ENCODE results near the gene ANKRD44.

Gene ANKRD44

DNA sequence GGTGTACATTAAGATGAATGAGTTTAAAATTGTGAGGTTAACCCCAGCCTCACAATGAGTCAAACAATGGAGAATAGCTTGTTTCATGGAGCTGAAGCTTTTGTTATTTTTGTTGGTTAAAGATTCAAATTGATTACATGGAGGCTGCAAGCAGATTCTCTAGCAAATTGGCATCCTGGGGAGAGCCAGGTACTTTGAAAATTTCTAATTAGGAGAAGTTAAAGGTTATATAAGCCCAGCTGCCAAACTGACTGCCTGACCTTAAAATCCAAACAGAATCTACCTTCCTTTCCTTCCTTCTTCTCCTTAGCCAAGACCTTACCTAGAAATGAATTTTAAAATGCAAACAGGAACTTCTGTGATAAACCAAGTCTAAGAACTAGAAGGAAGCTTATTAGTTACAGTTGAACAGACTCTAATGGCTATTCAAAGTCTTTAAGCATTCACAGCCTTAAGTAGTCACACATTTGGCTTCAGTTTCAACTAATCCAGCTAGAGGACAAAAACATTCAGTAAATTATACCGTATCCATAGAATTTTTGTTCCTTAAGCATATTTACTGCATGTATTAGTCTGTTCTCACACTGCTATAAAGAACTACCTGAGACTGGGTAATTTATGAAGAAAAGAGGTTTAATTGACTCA is 352.6 kb downstream of the ANKRD44 start:
- H3K4me3 ChIP-seq (ENCODE audit: low read depth, low read length), result no peak overlapping the region
- TF ChIP-seq, protein P1, sequence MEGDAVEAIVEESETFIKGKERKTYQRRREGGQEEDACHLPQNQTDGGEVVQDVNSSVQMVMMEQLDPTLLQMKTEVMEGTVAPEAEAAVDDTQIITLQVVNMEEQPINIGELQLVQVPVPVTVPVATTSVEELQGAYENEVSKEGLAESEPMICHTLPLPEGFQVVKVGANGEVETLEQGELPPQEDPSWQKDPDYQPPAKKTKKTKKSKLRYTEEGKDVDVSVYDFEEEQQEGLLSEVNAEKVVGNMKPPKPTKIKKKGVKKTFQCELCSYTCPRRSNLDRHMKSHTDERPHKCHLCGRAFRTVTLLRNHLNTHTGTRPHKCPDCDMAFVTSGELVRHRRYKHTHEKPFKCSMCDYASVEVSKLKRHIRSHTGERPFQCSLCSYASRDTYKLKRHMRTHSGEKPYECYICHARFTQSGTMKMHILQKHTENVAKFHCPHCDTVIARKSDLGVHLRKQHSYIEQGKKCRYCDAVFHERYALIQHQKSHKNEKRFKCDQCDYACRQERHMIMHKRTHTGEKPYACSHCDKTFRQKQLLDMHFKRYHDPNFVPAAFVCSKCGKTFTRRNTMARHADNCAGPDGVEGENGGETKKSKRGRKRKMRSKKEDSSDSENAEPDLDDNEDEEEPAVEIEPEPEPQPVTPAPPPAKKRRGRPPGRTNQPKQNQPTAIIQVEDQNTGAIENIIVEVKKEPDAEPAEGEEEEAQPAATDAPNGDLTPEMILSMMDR (IDR thresholded peaks at IDR 0.05; ENCODE audit: control insufficient read depth, extremely low read depth, insufficient read depth), result no peak
- no peak for DNase-seq (ENCODE audit: low read depth)

- no peak for DNase-seq (ENCODE audit: low read depth)
- H3K4me3 ChIP-seq (ENCODE audit: low read depth, low read length), result no peak overlapping the region
- TF ChIP-seq, protein P1 (IDR thresholded peaks at IDR 0.05; ENCODE audit: control insufficient read depth, extremely low read depth, insufficient read depth), result no peak
Measured at GRCh38 chr2:196957442-196957841, 353.1 kb downstream of the ANKRD44 start.

- no peak overlapping the region for H3K4me3 ChIP-seq (ENCODE audit: low read depth, low read length)
- TF ChIP-seq, protein P1 (IDR thresholded peaks at IDR 0.05; ENCODE audit: control insufficient read depth, extremely low read depth, insufficient read depth), result no peak
- no peak for DNase-seq (ENCODE audit: low read depth)
Measured at GRCh38 chr2:196956069-196956468, 354.5 kb downstream of the ANKRD44 start.

DNA sequence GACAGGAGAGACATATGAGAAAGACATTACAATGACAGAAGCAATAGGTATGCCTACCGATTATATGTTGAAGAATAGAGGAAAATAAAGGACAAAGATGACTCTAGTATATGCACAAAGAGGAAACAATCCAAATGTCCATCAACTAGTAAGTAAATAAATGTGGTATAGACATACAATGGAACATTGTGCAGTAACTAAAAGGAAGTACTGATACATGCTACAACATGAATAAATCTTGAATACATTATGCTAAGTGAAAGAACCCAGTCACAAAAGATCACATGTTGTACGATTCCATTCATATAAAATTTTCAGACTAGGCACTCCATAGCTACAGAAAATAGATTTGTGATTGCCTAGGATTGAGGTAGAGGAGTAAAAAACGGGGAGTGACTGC is 355.5 kb downstream of the ANKRD44 start:
- TF ChIP-seq, protein P1 (IDR thresholded peaks at IDR 0.05; ENCODE audit: control insufficient read depth, extremely low read depth, insufficient read depth), result no peak
- no peak overlapping the region for H3K4me3 ChIP-seq (ENCODE audit: low read depth, low read length)
- DNase-seq (ENCODE audit: low read depth), result no peak

GRCh38 chr2:196954001-196954400 is 356.6 kb downstream of the ANKRD44 start:
- TF ChIP-seq, protein P1 (IDR thresholded peaks at IDR 0.05; ENCODE audit: control insufficient read depth, extremely low read depth, insufficient read depth), result no peak
- no peak for DNase-seq (ENCODE audit: low read depth)
- H3K4me3 ChIP-seq (ENCODE audit: low read depth, low read length), result no peak overlapping the region

DNA sequence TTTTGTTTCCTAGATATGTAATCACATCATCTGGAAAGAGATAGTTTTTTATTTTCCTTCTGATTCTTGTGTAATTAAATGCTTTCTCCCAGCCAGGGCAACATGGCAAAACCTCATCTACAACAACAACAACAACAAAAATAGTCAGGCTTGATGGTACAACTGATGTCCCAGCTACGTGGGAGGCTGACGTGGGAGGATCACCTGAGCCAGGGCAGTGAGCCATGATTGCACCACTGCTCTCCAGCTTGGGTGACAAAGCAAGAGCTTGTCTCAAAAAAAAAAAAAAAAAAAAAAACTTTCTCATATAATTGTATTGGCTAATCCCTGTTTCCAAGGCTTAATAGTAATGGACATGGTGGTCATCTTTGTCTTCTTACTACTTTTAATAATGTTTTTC is 357.6 kb downstream of the ANKRD44 start:
- DNase-seq (ENCODE audit: low read depth), result no peak
- TF ChIP-seq, protein P1 (IDR thresholded peaks at IDR 0.05; ENCODE audit: control insufficient read depth, extremely low read depth, insufficient read depth), result no peak
- no peak overlapping the region for H3K4me3 ChIP-seq (ENCODE audit: low read depth, low read length)

- TF ChIP-seq, protein P1 (IDR thresholded peaks at IDR 0.05; ENCODE audit: control insufficient read depth, extremely low read depth, insufficient read depth), result no peak
- DNase-seq (ENCODE audit: low read depth), result no peak
Measured at GRCh38 chr2:196951973-196952372, 358.6 kb downstream of the ANKRD44 start.

More at GRCh38 chr2:196951973-196952372, 358.6 kb downstream of the ANKRD44 start:
- no peak overlapping the region for H3K4me3 ChIP-seq (ENCODE audit: low read depth, low read length)
